ENCODE results near the gene EPHA8.

EPHA8 gene

GRCh38 chr1:22625262-22625925 lies 62.1 kb downstream of the EPHA8 start:
- DNase-seq: no peak

GRCh38 chr1:22626237-22627157 lies 63.2 kb downstream of the EPHA8 start:
- DNase-seq: no peak

DNA sequence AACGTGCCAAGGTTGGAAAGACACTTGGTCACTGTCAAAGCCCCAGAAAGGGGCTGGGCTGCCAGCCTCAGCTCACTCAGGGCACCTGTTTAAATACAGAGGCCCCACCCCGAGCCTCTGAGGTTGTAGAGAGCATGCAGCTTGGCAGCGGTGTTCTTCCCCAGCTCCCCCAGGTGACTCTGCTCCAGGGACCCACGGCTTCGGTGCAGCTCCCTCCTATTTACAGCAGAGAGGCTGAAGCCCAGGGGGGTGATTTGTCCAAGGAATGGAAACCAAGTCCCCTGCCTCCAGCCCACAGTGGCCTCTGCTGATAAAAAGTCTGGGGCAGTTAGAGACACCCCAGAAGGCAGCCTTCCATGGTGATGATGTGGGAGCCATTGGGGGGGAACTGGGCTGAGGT lies 64.0 kb downstream of the EPHA8 start:
- DNase-seq: no peak

DNA sequence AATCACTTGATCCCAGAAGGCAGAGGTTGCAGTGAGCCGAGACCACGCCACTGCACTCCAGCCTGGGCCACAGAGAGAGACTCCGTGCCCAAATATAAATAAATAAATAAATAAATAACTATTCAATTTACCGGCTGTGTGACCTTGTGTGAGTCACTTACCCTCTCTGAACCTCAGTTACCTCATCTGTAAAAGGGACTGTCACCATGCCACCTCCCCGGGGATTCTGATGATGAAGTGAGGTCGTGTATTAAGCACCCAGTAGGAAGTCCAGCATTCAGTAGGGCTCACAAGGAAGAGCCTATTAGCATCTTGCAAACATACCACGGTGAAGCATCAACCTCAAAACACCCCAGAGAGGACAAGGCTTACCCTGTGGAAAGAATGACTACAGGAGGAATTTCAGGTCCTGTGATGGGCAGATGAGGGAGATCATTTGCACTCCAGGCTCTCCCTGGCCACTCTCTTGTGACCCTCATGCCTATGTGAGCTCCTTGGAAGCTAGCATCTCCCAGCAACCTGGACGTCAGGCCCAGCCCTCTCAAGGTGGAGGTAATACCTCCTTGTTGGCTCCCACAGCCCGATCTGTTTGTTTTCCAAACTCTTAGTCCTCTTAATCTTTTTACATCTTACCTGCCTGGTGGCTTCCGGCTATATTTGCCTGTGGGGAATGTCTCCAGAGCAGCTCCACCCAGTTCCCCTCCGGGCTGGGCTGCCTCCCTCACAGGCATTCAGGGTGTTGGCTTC lies 65.6 kb downstream of the EPHA8 start:
- no peak for DNase-seq

- DNase-seq: no peak
Measured at GRCh38 chr1:22629886-22630285, 66.6 kb downstream of the EPHA8 start.

- no peak for DNase-seq
Measured at GRCh38 chr1:22633697-22634463, 70.6 kb downstream of the EPHA8 start.

DNA sequence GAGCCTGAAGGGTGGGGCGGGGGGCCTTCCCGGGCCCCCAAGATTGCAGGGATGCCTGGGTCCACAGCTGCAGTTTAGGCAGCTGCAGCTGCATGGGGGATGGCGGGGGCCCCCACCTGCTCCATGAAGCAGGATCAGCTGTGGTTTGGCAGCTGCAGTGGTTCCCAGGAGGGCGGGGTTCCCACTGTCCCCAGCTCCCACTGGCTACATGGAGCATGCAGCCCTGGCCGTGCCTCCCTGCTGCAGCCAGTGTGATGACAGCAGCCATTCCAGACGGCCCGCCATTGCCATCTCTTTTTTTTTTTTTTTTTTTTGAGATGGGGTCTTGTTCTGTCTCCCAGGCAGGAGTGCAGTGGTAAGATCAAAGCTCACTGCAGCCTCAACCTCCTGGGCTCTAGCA lies 72.1 kb downstream of the EPHA8 start:
- DNase-seq: no peak

- no peak for DNase-seq
Measured at GRCh38 chr1:22636353-22636752, 73.1 kb downstream of the EPHA8 start, which contains the start of gene C1QA. Gene C1QA (plus strand): TSS chr1:22636628. CDS start chr1:22637617, 989 bp downstream.

DNA sequence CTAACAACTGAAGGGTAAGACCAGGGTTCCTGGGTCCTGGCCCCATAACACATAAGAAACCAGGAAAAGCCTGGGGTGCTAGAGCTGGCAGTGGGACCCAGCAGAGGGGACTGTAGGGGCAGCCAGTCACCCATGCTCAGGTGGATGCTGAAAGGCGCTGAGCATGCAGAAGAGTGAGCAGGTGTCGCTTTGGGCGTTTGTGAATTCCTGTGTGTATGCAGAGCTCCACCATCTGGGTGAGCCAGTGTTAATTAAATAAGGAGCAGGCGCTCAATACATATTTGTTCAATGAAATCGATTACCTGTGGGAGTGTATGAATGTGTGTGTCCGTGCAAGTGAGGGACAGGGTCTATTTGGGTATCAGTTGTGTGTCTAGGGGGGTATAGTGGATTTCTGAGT lies 73.6 kb downstream of the EPHA8 start:
- DNase-seq: no peak

DNA sequence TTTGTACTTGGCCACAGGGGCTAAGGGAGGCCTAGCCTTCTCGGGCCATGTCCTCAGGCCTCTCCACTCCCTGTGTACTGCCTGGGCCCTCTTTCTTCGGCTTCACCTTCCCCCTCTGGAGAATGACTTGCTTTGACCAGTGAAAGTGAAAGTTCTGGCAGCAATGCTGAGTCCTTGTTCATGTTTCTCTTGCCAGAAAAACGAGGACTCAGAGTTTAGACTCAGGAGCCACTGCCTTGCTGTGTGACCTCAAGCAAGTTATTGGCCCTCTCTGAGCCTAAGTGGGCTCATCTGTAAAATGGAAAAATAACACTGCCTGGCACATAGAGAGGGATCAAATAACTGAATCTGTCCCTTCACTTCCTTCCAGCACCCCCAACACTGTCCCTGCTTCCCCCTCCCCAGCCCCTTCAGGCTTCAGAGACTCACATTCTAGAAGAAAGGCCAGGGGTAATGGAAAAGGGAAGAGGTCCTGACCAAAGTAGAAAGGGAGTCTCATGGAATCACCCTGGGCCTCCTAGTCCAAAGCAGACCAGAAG lies 74.7 kb downstream of the EPHA8 start:
- no peak for DNase-seq

DNA sequence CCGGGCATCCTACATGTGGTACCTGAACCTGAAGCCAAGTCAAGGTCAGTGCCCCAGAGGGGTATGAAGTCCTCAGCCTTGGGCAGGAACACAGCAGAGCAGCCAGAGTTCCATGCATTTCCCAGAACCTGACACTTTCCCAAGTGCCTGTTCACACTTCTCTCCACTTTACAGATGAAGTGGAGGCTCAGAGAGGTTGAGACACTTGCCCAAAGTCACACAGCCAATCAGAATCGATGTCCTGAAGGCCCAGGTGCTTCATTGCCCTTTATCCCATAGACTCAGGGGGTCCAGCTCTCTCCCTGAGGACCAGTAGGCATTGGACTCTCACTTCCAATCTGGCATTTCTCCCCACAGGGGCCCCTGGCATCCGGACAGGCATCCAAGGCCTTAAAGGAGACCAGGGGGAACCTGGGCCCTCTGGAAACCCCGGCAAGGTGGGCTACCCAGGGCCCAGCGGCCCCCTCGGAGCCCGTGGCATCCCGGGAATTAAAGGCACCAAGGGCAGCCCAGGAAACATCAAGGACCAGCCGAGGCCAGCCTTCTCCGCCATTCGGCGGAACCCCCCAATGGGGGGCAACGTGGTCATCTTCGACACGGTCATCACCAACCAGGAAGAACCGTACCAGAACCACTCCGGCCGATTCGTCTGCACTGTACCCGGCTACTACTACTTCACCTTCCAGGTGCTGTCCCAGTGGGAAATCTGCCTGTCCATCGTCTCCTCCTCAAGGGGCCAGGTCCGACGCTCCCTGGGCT lies 75.4 kb downstream of the EPHA8 start:
- no peak for DNase-seq

DNA sequence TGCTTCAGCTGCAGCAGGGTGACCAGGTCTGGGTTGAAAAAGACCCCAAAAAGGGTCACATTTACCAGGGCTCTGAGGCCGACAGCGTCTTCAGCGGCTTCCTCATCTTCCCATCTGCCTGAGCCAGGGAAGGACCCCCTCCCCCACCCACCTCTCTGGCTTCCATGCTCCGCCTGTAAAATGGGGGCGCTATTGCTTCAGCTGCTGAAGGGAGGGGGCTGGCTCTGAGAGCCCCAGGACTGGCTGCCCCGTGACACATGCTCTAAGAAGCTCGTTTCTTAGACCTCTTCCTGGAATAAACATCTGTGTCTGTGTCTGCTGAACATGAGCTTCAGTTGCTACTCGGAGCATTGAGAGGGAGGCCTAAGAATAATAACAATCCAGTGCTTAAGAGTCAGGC lies 76.0 kb downstream of the EPHA8 start:
- no peak for DNase-seq

- no peak for DNase-seq
Measured at GRCh38 chr1:22641247-22641646, 78.0 kb downstream of the EPHA8 start.

DNA sequence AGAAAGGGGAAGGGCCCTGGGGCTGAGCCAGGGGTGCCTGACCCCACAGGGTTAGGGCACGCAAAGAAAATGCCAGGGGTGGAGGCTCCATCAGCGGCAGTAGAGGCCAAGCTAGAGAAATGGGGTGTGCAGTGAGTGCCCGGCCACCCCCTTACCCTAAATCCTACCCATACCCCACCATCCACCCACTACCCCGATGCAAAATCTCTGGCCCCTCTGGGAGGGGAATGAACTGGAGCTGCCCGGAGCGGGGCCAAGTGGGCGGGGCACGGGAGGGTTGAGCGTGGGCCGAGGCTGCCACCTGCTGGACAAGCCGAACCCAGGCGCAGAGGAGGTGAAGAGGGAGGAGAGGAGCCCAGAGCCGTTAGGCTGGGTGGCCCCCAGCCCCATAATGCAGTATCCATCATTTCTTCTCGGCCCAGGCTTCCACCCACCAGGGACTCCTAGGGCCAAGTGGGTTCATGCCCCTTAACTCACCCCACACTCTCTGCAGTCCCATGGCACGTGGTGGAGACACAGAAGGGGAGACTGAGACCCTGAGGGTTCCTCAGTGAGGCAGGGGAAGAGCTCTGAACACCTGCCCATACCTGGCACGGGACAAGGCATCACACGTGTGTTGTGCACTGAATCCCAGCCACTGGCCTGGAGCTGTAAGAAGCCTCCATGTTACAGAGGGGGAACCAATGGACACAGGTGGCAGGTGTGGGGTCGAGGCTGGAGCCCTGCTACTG lies 78.8 kb downstream of the EPHA8 start:
- peak; percentile 62 for DNase-seq

GRCh38 chr1:22643381-22643780 lies 80.1 kb downstream of the EPHA8 start, which contains the start of gene C1QC:
Gene C1QC (plus strand): TSS chr1:22643633. CDS start chr1:22644024, 391 bp downstream.
- no peak for DNase-seq

DNA sequence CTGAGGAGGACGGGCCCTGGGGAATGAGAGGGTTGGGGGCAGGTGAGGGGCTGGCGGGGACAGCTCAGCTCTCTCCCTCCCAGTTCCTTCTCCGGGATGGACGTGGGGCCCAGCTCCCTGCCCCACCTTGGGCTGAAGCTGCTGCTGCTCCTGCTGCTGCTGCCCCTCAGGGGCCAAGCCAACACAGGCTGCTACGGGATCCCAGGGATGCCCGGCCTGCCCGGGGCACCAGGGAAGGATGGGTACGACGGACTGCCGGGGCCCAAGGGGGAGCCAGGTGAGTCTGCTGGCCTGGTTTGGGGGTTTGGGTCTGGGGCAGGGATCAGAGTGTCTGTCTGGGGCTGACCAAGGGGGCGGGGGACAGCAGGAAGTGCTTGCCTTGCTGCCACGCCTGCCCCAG lies 80.6 kb downstream of the EPHA8 start:
- no peak for DNase-seq

DNA sequence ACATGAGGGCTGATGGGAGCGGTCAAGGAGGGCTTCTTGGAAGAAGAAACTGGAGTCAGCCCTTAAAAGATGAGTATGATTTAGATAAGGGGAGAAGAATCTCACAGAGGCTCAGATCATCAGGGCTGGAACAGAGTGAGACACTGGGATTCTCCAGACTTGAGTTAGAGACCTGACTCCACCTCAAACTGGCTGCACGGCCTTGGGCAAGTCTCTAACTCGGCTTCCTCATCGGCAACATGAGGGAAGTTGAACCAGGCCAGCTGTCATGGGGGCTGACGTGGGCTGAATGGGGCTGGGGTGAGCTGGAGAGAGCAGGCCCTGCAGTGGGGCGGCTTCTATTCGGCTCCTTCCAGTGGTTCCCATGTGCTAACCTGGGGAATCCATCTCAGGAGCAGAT lies 82.6 kb downstream of the EPHA8 start:
- DNase-seq: no peak

DNA sequence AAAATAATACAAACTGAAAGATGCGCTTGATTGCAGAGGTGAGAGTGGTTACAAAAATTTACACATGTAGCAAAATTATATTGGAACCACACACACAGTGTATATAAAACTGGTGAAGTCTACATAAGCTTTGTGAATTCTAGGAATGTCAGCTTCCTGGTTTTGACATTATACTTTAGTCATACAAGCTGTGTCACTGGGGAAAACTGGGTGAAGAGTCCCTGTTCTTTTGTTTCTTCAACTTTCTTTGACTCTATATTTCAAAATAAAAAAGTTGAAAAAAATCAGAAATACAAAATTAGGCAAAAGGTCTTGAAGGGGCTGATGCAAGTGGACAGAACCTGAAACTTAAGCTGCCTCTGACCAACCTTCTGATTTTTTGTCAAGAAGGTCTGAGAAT lies 83.1 kb downstream of the EPHA8 start:
- DNase-seq: no peak

DNA sequence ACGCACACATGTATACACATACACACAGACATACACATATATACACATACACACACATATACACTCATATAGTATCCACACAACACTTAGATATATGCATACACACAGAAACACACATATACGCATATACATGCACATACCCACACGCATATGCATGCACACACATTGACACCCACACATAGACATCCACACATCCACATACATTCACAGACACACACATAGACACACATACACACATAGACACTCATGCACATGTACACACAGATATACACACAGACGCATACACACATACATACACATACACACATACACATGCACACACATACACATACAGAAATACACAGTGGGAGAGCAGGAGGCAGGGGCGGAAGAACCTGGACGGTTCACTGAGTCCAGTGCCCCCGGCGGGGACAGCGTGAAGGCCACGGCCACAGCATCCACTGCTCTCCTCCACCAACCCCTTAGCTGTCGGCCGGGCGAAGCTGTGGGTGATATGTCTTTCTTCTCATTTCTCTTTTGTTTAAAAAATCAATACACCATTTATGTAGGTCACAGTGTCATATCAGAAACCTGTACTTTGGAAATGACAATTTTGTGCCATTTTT lies 86.9 kb downstream of the EPHA8 start:
- DNase-seq: no peak
